ENCODE results near the gene AKR1C8. TPM values are rescaled to one million over a fixed set of nuclear protein-coding genes. Genes with fewer than 3 reads are reported as not detected.
A peak's percentile ranks its signal among the peaks of the same experiment; 100 is the strongest.
"Not testable (repeated sequence)": the region's sequence is repeated elsewhere in the genome, so short reads cannot be mapped to it uniquely, and the experiment has no call there.

The AKR1C8 gene
- total RNA-seq, 1 donor from 2014 or later, result not detected

DNA sequence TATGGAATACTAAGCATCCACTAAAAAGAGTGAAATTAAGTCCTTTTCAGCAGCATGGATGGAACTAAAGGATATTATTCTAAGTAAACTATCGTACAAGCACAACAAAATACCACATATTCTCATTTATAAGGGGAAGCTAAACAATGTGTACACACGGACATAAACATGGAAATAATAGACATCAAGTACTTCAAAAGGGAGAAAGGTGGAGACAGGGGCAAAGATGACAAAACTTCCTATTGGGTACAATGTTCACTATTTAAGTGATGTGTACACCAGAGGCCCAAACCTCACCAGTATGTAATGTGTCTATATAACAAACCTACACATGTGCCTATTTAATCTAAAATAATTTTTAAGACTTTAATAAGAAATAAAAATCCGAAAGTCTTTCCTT lies 9.5 kb upstream of the AKR1C8 start:
- Histone ChIP-seq H3F3A (ENCODE audit: low read depth) (no peaks in the 10 kb centered on the region), H4K20me1 (ENCODE audit: low read depth) (no peaks in the 10 kb centered on the region), H3K79me2 (ENCODE audit: low read depth) (no peaks in the 10 kb centered on the region), H3K9me3 (ENCODE audit: low read depth) (no peaks in the 10 kb centered on the region), H2AFZ (replicated peaks) (no peak overlapping the region), H3K27ac (no peak overlapping the region), H3K4me2 (no peak overlapping the region), H3K36me3 (no peaks in the 10 kb centered on the region), H3K27me3 (no peaks in the 10 kb centered on the region), H3K9ac (no peak overlapping the region), H3K4me3 (no peak overlapping the region), H3K4me1 (no peaks in the 10 kb centered on the region)
- Mint-ChIP-seq H3K4me3 (no peak overlapping the region), H3K36me3 (no peaks in the 10 kb centered on the region), H3K4me1 (no peaks in the 10 kb centered on the region), H3K9me3 (no peaks in the 10 kb centered on the region), H3K27me3 (ENCODE audit: insufficient read depth, low read depth) (no peaks in the 10 kb centered on the region), H3K27ac (no peak overlapping the region)
- DNase-seq (ENCODE audit: low spot score), result no peak
- TF ChIP-seq, protein P1, sequence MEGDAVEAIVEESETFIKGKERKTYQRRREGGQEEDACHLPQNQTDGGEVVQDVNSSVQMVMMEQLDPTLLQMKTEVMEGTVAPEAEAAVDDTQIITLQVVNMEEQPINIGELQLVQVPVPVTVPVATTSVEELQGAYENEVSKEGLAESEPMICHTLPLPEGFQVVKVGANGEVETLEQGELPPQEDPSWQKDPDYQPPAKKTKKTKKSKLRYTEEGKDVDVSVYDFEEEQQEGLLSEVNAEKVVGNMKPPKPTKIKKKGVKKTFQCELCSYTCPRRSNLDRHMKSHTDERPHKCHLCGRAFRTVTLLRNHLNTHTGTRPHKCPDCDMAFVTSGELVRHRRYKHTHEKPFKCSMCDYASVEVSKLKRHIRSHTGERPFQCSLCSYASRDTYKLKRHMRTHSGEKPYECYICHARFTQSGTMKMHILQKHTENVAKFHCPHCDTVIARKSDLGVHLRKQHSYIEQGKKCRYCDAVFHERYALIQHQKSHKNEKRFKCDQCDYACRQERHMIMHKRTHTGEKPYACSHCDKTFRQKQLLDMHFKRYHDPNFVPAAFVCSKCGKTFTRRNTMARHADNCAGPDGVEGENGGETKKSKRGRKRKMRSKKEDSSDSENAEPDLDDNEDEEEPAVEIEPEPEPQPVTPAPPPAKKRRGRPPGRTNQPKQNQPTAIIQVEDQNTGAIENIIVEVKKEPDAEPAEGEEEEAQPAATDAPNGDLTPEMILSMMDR (IDR thresholded peaks at IDR 0.05), result no peak
- TF ChIP-seq EZH2phosphoT487 (IDR thresholded peaks at IDR 0.05) (no peak), EZH2 (IDR thresholded peaks at IDR 0.05) (no peak)

DNA sequence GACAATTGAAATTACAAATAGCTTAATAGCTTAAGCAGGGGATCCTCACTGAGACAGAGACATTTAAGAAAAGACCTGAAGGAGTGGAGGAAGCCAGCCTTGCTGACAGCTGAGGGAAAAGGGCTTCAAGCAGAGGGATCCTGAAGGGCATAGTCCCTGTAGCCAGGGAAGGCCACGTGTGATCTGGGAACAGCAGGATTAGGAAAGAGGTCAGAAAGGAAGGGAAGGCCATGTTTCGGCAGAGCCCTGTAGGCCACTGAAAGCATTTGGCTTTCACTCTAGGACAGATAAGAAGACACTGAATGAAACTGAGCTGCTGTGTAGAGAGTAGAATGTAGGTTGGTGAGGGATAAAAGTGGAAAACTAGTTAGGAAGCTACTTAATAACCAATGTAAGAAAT lies 3.4 kb upstream of the AKR1C8 start:
- Mint-ChIP-seq H3K9me3 (peaks cover 2% of the 10 kb centered on the region), H3K4me1 (peaks cover 12% of the 10 kb centered on the region), H3K36me3 (no peaks in the 10 kb centered on the region), H3K27ac (no peak overlapping the region), H3K4me3 (no peak overlapping the region), H3K27me3 (ENCODE audit: insufficient read depth, low read depth) (peaks cover 3% of the 10 kb centered on the region)
- no peak overlapping the region for H3K9ac ChIP-seq
- no peak overlapping the region for H3K4me3 ChIP-seq
- peaks cover 4% of the 10 kb centered on the region for H3F3A ChIP-seq (ENCODE audit: low read depth)
- H4K20me1 ChIP-seq (ENCODE audit: low read depth), result no peaks in the 10 kb centered on the region
- no peaks in the 10 kb centered on the region for H3K79me2 ChIP-seq (ENCODE audit: low read depth)
- no peaks in the 10 kb centered on the region for H3K27me3 ChIP-seq
- H3K9me3 ChIP-seq (ENCODE audit: low read depth), result no peaks in the 10 kb centered on the region
- no peak overlapping the region for H2AFZ ChIP-seq (replicated peaks)
- H3K4me2 ChIP-seq, result no peak overlapping the region
- no peaks in the 10 kb centered on the region for H3K36me3 ChIP-seq
- H3K27ac ChIP-seq, result no peak overlapping the region
- peaks cover 25% of the 10 kb centered on the region for H3K4me1 ChIP-seq
- DNase-seq (ENCODE audit: low spot score), result peak; percentile 11
- TF ChIP-seq EZH2phosphoT487 (IDR thresholded peaks at IDR 0.05), result no peak
- no peak for TF ChIP-seq EZH2 (IDR thresholded peaks at IDR 0.05)
- TF ChIP-seq, protein P1 (IDR thresholded peaks at IDR 0.05), result no peak

DNA sequence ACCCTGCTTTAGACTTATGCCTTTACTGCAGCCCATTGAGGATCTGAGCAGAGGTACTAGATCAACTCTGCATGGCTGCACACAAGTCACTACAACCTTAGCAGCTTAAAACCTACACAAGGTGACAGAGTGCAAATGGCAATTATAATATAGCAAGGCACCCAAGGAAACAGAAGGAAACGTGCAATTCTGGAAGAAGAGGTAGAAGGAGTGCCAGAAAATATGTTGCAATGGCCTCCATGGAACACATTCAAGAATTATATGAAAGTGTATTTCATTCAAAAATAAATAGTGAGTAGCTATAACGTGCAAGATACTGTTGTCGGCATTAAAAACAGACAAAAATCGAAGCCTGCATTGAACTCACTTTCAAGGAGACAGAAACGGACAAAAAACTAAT lies 2.9 kb upstream of the AKR1C8 start:
- peaks cover 4% of the 10 kb centered on the region for H3K9me3 Mint-ChIP-seq
- no peak for TF ChIP-seq EZH2phosphoT487 (IDR thresholded peaks at IDR 0.05)
- Histone ChIP-seq H3K4me1 (peaks cover 25% of the 10 kb centered on the region), H3K27me3 (no peaks in the 10 kb centered on the region), H3K36me3 (no peaks in the 10 kb centered on the region), H3F3A (ENCODE audit: low read depth) (peaks cover 4% of the 10 kb centered on the region), H4K20me1 (ENCODE audit: low read depth) (no peaks in the 10 kb centered on the region), H3K4me3 (no peak overlapping the region), H3K9ac (no peak overlapping the region), H3K27ac (no peak overlapping the region), H2AFZ (replicated peaks) (no peak overlapping the region), H3K79me2 (ENCODE audit: low read depth) (no peaks in the 10 kb centered on the region), H3K9me3 (ENCODE audit: low read depth) (no peaks in the 10 kb centered on the region), H3K4me2 (no peak overlapping the region)
- peaks cover 3% of the 10 kb centered on the region for H3K27me3 Mint-ChIP-seq (ENCODE audit: insufficient read depth, low read depth)
- no peaks in the 10 kb centered on the region for H3K36me3 Mint-ChIP-seq
- no peak for DNase-seq (ENCODE audit: low spot score)
- H3K27ac Mint-ChIP-seq, result no peak overlapping the region
- H3K4me1 Mint-ChIP-seq, result peaks cover 12% of the 10 kb centered on the region
- H3K4me3 Mint-ChIP-seq, result no peak overlapping the region

DNA sequence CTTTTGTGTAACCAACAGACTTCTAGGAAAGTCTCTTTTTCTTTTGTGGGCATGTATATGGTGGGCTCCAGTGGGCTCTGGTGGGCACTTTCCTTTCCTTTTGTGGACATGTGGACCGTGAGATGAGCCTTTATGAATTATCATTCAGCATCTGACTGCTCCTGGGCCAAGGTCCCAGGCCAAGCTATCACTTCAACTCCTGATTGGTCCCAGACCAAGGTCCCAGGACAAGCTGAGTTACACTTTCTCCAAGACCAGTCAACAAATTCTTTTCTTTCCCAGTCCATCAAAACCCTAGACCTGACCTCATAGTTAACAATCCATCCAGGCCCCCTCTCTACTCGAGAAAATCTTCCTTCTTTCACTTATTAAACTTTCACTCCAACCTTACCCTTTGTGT lies 1.0 kb downstream of the AKR1C8 start:
- Histone ChIP-seq H3K9ac (no peak overlapping the region), H3K4me3 (no peak overlapping the region), H3K36me3 (no peaks in the 10 kb centered on the region), H3K27me3 (no peaks in the 10 kb centered on the region), H3F3A (ENCODE audit: low read depth) (peaks cover 4% of the 10 kb centered on the region), H3K79me2 (ENCODE audit: low read depth) (no peaks in the 10 kb centered on the region), H4K20me1 (ENCODE audit: low read depth) (no peaks in the 10 kb centered on the region), H3K4me2 (no peak overlapping the region), H2AFZ (replicated peaks) (no peak overlapping the region), H3K27ac (no peak overlapping the region), H3K9me3 (ENCODE audit: low read depth) (no peaks in the 10 kb centered on the region), H3K4me1 (peaks cover 25% of the 10 kb centered on the region)
- Mint-ChIP-seq H3K36me3 (no peaks in the 10 kb centered on the region), H3K4me3 (no peak overlapping the region), H3K27me3 (ENCODE audit: insufficient read depth, low read depth) (peaks cover 3% of the 10 kb centered on the region), H3K9me3 (peaks cover 8% of the 10 kb centered on the region), H3K27ac (no peak overlapping the region), H3K4me1 (peaks cover 12% of the 10 kb centered on the region)
- TF ChIP-seq EZH2phosphoT487 (IDR thresholded peaks at IDR 0.05) (no peak), EZH2 (IDR thresholded peaks at IDR 0.05) (no peak)
- TF ChIP-seq, protein P1 (IDR thresholded peaks at IDR 0.05), result no peak
- DNase-seq (ENCODE audit: low spot score), result no peak

DNA sequence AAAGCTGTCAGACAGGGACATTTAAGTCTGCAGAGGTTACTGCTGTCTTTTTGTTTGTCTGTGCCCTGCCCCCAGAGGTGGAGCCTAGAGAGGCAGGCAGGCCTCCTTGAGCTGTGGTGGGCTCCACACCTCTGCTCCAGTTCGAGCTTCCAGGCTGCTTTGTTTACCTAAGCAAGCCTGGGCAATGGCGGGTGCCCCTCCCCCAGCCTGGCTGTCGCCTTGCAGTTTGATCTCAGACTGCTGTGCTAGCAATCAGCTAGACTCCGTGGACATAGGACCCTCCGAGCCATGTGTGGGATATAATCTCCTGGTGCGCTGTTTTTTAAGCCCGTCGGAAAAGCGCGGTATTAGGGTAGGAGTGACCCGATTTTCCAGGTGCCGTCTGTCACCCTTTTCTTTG lies 4.4 kb downstream of the AKR1C8 start:
- not testable (repeated sequence) for H3K36me3 Mint-ChIP-seq; H2AFZ ChIP-seq (replicated peaks); H3K4me3 Mint-ChIP-seq

DNA sequence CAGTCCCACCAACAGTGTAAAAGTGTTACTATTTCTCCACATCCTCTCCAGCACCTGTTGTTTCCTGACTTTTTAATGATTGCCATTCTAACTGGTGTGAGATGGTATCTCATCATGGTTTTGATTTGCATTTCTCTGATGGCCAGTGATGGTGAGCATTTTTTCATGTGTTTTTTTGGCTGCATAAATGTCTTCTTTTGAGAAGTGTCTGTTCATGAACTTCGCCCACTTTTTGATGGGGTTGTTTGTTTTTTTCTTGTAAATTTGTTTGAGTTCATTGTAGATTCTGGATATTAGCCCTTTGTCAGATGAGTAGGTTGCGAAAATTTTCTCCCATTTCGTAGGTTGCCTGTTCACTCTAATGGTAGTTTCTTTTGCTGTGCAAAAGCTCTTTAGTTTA lies 9.4 kb downstream of the AKR1C8 start:
- not testable (repeated sequence) for H3K27ac ChIP-seq; H3K27ac Mint-ChIP-seq; H3F3A ChIP-seq (ENCODE audit: low read depth); H4K20me1 ChIP-seq (ENCODE audit: low read depth); H3K4me3 Mint-ChIP-seq; H3K36me3 Mint-ChIP-seq; H3K27me3 Mint-ChIP-seq (ENCODE audit: insufficient read depth, low read depth); H3K9me3 ChIP-seq (ENCODE audit: low read depth); H3K36me3 ChIP-seq; H3K4me1 ChIP-seq; H3K9ac ChIP-seq; H3K9me3 Mint-ChIP-seq; H2AFZ ChIP-seq (replicated peaks); H3K4me3 ChIP-seq; DNase-seq (ENCODE audit: low spot score); H3K4me1 Mint-ChIP-seq; H3K4me2 ChIP-seq; H3K79me2 ChIP-seq (ENCODE audit: low read depth)
- H3K27me3 ChIP-seq, result peaks cover 25% of the 10 kb centered on the region

More for the DNA sequence above, 4.4 kb downstream of the AKR1C8 start:
- H3K9me3 ChIP-seq (ENCODE audit: low read depth); H3K9me3 Mint-ChIP-seq; H3K27ac ChIP-seq; H3K4me1 ChIP-seq; H3K9ac ChIP-seq; H3K4me1 Mint-ChIP-seq; H3K27me3 ChIP-seq; H3K4me2 ChIP-seq; H3K79me2 ChIP-seq (ENCODE audit: low read depth); H3K27ac Mint-ChIP-seq; H4K20me1 ChIP-seq (ENCODE audit: low read depth); DNase-seq (ENCODE audit: low spot score); H3K27me3 Mint-ChIP-seq (ENCODE audit: insufficient read depth, low read depth); H3K36me3 ChIP-seq; H3F3A ChIP-seq (ENCODE audit: low read depth); H3K4me3 ChIP-seq: not testable (repeated sequence)

Data from neural progenitor cell (in vitro differentiated cells).